ENCODE data around the gene VSTM2L.
"Not testable (repeated sequence)": the region's sequence is repeated elsewhere in the genome, so short reads cannot be mapped to it uniquely, and the experiment has no call there.

VSTM2L gene

DNA sequence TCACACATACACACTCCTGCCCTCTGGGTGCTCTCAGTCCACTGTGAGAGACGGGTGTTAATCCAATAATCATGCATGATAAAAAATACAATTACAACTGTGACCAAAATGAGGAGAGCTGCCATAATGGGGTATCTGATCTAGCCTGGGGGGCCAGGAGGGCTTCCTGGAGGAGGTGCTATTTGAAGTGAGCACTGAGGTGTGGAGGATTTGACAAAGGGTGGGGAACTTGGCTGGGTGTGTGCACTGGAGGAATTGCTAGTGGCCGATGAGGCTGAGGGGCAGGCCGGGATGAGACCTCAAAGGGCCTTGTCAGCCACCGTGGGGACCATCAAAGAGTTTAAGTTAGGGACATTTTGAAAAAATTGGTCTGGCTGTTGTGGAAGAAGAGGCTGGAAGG, 34.8 kb downstream of the VSTM2L start:
- no peak for DNase-seq (ENCODE audit: low read depth)

DNA sequence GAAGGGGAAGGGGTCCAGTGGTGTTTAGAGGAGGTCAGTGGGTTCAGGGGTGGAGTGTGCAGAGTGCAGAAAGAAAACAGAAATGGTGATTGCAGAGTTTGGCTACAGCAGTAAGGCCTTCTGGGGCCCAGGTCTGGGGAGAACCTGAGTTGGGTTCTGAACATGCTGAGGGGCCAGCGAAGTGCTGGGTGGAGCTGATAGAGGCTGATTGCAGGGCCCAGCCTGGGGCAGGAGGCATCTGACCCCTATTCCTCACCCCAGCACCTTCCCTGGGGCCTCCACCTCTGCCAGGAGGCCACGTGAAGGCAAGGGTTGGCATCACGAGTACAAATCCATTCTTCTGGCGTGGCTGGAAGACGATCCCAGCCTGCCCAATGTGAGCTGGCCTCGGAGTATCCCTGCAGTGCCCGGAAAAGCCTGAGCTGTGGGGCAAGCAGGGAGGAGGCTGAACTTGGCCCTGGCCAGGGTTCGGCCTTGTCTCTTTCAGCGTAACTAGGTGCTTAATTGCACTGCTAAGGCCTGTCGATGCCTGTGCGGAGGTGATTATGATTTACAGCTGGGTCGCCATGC, 35.3 kb downstream of the VSTM2L start:
- no peak for DNase-seq (ENCODE audit: low read depth)

- DNase-seq (ENCODE audit: low read depth), result no peak
These were observed 36.0 kb downstream of the VSTM2L start for GRCh38 chr20:37938954-37939353.

DNA sequence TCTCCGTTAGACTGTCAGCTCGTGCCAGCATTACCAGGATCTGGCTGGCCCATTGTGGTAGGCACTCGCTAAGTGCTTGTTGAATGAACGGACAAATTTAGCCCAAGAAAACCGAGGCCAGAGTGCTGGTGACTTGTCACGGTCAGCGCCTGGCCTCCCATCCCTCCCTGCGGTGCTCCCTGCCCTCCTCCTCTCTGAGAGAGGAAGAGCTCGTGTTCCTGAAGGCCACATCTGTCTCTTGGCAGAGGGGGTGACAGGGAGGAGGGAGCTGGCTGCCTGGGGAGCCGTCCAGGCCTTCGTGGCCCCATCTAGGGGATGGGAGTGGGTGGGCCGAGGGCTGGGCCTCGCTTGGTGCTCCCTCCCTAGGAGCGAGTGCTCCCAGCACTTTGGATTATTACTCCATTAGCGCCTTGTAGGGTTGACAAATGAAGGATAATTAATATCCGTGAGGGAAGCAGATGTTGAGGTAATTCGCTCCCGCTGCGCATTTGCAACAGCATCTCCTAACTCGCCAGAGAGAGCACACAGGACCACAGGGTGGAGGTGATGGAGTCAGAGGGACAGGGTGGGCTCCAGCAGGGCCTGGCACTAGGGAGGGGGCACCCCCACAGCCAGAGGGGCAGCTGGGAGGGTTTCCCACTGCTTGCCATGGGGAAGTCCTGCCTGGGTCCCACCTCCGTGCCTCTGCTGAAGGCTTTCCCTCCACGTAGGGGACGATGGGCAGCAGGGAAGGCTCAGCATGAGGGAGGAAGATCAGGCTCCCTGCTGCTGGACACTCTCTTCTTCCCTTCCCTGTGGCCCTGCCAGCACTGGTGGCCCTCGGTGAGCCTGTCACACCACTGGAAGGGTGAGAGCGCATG, 37.0 kb downstream of the VSTM2L start:
- no peak for DNase-seq (ENCODE audit: low read depth)

GRCh38 chr20:37940858-37941257, 37.9 kb downstream of the VSTM2L start:
- no peak for DNase-seq (ENCODE audit: low read depth)

- DNase-seq (ENCODE audit: low read depth), result no peak
These were observed 38.4 kb downstream of the VSTM2L start for GRCh38 chr20:37941332-37941731.

DNA sequence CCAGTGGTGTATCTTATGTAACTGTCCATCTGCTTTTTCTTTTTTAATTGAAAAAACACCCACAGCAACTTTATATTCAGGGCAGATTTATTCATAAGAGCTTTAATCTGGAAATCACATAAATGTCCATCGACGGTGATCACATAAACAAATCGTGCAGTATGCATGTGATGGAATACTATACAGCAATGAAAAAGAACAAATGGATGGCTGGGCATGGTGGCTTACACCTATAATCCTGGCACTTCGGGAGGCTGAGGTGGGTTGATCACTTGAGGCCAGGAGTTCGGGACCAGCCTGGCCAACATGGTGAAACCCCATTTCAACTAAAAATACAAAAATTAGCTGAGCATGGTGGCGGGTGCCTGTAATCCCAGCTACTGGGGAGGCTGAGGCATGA, 39.1 kb downstream of the VSTM2L start:
- no peak for DNase-seq (ENCODE audit: low read depth)

DNA sequence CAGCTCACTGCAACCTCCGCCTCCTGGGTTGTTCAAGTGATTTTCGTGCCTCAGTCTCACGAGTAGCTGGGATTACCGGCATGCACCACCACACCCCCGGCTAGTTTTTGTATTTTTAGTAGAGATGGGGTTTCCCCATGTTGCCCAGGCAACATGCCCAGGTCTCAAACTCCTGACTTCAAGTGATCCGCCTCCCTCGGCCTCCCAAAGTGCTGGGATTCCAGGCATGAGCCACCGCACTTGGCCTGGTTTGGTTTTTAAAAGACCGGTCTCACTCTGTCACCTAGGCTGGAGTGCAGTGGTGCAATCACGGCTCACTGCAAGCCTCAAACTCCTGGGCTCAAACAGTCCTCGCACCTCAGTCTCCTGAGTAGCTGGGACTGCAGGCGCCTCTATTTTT, 40.1 kb downstream of the VSTM2L start:
- no peak for DNase-seq (ENCODE audit: low read depth)

DNA sequence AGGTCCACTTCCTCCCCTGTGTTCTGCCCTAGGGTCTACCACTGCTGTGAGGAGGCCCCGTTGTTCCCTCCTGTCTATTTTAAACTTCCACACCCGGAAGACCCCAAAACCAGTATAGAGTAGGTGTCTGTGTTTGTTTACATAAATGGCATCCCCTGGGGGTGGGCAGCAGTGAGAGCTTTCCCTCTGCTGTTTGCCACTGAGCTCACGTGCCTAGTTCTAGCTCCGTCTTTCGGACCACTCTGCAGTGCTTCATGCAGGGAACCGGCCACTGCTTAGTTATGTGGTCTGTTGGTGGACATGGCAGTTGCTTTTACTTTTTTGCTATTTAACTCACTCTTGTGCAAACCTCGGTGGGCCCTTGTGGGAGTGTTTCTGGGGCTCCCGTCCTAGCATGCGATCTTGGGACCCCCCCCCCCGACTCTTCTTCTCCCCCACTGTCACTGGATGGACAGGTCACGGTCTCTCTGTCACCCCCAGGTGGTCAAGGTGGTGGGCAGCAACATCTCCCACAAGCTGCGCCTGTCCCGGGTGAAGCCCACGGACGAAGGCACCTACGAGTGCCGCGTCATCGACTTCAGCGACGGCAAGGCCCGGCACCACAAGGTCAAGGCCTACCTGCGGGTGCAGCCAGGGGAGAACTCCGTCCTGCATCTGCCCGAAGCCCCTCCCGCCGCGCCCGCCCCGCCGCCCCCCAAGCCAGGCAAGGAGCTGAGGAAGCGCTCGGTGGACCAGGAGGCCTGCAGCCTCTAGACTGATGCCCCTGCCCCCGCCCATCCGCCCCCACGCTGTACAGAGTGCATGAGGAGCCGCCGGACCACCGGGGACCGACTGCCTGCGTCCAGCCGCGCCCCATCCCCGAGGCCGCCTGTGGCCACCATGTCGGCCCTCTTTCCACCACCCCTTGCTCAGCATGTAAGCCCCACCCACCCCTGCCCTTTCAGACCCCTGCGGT, 40.9 kb downstream of the VSTM2L start:
- DNase-seq (ENCODE audit: low read depth), result no peak

DNA sequence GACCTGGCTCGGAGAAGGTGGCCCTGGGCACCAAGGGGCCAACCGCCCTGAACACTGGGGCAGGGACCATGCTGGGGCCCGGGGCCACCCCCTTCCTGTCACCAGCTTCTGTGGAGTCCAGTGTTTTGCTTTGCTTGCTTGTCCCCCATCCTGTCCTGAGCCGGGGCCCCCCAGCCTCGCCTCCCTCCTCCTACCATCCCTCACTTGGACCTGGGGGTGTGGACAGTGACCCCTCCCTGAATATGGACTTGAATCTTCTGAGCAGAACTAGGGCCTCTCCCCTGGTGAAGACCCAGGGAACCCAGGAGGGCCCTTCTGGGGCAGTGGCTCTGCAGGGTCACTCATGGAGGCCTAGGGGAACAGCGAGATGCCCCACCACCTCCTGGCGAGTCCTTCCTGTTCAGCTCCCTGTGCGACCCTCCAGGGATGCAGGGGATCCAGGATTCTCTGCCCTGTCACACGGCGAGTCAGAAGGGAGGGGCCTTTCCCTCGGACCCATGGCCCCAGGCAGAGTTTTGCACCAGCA, 41.6 kb downstream of the VSTM2L start:
- DNase-seq (ENCODE audit: low read depth), result no peak

GRCh38 chr20:37945091-37945547, 42.2 kb downstream of the VSTM2L start:
- no peak for DNase-seq (ENCODE audit: low read depth)

GRCh38 chr20:37946946-37947345, 44.0 kb downstream of the VSTM2L start:
- DNase-seq (ENCODE audit: low read depth), result no peak

DNA sequence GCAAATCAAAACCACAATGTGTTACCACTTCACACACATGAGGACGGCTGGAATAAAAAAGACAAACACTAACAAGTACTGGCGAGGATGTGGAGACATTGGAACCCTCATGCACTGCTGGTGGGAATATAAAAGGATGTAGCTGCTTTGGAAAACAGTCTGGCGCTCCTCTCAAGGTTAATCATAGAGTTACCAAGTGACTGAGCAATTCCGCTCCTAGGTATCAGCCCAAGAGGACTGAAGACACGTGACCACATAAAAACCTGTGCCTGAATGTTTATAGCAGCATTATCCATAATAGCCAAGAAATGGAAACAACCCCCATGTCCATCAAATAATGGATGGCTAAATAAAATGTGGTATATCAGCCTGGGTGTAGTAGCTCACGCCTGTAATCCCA, 45.0 kb downstream of the VSTM2L start:
- no peak for DNase-seq (ENCODE audit: low read depth)

GRCh38 chr20:37948956-37949355, 46.0 kb downstream of the VSTM2L start:
- DNase-seq (ENCODE audit: low read depth), result no peak

DNA sequence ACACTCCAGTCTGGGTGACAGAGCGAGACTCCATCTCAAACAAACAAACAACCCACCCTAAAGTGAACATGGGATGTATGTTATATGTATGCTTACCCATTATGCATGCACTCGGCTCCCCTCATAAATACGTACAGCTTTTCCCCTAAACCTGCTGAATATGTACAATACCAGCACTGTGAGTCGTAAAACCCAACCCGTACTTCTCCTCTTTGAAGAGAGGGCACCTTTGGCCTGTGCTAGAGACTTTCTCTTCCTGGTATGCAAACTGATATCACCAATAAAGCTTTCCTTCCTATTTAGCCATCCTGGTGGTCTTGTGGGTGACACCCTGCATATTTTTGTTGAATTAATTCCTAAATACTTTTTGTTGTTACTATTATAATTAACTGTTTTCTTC, 51.3 kb downstream of the VSTM2L start:
- no peak for DNase-seq (ENCODE audit: low read depth)

DNA sequence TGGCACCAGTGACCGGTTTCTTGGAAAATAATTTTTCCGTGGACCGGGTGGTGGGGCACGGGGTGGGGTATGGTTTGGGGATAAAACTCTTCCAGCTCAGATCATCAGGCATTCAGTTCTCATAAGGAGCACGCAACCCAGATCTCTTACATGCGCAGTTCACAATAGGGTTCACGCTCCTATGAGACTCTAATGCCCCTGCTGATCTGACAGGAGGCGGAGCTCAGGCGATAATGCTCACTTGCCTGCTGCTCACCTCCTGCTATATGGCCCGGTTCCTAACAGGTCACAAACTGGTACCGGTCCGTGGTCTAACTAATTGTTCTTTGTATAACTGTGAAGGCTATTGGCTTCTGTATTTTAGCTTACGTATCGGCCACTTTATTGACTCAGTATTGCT, 51.7 kb downstream of the VSTM2L start:
- DNase-seq (ENCODE audit: low read depth), result no peak

- no peak for DNase-seq (ENCODE audit: low read depth)
These were observed 52.6 kb downstream of the VSTM2L start for GRCh38 chr20:37955511-37955910.

- no peak for DNase-seq (ENCODE audit: low read depth)
These were observed 53.2 kb downstream of the VSTM2L start for GRCh38 chr20:37956107-37956585.

- no peak for DNase-seq (ENCODE audit: low read depth)
These were observed 56.1 kb downstream of the VSTM2L start for GRCh38 chr20:37958856-37959520.

- DNase-seq (ENCODE audit: low read depth), result no peak
These were observed 58.1 kb downstream of the VSTM2L start for GRCh38 chr20:37961066-37961465.

GRCh38 chr20:37963483-37963882, 60.6 kb downstream of the VSTM2L start:
- DNase-seq (ENCODE audit: low read depth), result not testable (repeated sequence)
